ENCODE measurements around the gene YTHDF1. TPM values are rescaled to one million over a fixed set of nuclear protein-coding genes. Genes with fewer than 3 reads are reported as not detected.

YTHDF1 gene
- total and polyA plus RNA-seq, 2 donors (not counting 1 experiment from before 2014, with no cell fraction given), result 25.3 to 40.5 TPM

DNA sequence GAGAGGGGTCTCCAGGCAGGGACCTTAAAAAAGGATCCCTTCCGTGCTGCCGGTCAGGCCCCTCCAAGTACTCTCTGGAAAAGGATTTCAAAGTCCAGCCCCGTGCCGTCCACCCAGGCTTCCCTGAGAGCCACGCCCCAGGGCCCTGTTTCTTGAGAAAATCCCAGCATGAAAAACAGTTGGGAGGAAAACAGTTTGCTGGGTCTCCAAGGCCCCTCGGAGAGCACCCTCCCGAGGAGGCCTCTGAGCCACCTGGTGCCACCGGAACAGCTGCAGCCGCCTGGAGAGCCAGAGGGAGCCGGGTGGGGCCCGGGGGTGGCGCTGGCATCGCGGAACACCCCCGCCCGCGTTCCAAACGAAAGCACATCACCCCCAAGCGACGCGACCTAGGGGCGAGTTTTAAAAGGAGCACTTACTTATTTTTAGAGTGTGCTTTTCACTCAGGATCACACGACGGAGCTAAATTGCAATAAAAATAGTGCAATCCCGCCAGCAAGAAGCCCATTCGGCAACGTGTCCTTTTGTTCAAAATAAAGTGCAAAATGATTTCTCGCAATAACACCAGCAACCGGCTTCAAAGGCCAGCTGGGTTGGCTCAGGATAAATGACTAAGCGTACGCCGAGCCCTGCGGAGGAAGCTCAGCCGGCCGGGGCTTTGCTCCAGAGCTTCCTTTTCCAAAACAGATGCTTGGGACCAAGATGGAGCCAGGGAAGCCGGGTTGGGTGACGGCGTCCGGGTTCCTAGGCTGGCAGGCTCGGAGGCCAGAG lies 64.2 kb downstream of the YTHDF1 start:
- ATAC-seq (ENCODE audit: low read depth), result no peak
- no peaks in the 10 kb centered on the region for H3K4me1 Mint-ChIP-seq
- Histone ChIP-seq H3K9ac (ENCODE audit: low read length) (no peak overlapping the region), H2AFZ (ENCODE audit: insufficient read depth, low read depth, low read length, poor library complexity, severe bottlenecking) (no peak overlapping the region), H3K27ac (ENCODE audit: low read length in 2 of 2) (no peak overlapping the region), H3K4me1 (ENCODE audit: control insufficient read depth in 2 of 2, insufficient read depth in 2 of 2, low read length in 2 of 2) (peaks cover 0 to 3% of the 10 kb centered on the region in 2 donors), H3K4me3 (ENCODE audit: control extremely low read depth in 1 of 5, extremely low read depth in 1 of 5, insufficient read depth in 1 of 5, low read depth in 2 of 5, low read length in 4 of 5) (no peak overlapping the region), H4K20me1 (ENCODE audit: control insufficient read depth, insufficient read depth, low read length, poor library complexity, severe bottlenecking) (no peaks in the 10 kb centered on the region), H3K27me3 (replicated peaks in 1 of 4; ENCODE audit: control extremely low read depth in 1 of 4, control insufficient read depth in 3 of 4, insufficient read depth in 4 of 4, low read length in 3 of 4) (peaks cover 0 to 59% (median 8%) of the 10 kb centered on the region in 4 experiments), H3K36me3 (replicated peaks in 1 of 2; ENCODE audit: control extremely low read depth in 1 of 2, control insufficient read depth in 1 of 2, extremely low read depth in 1 of 2, insufficient read depth in 2 of 2, low read length in 1 of 2) (no peaks in the 10 kb centered on the region), H3K4me2 (replicated peaks; ENCODE audit: low read depth, low read length, poor library complexity, severe bottlenecking) (no peak overlapping the region), H3K9me3 (ENCODE audit: control extremely low read depth in 1 of 3, control insufficient read depth in 2 of 3, insufficient read depth in 1 of 3, low read length in 2 of 3) (peaks cover 0 to 24% (median 11%) of the 10 kb centered on the region in 3 donors), H3K79me2 (ENCODE audit: control insufficient read depth, insufficient read depth, low read length) (no peaks in the 10 kb centered on the region)
- CTCF ChIA-PET, result no interaction called here
- TF ChIP-seq, protein P1, sequence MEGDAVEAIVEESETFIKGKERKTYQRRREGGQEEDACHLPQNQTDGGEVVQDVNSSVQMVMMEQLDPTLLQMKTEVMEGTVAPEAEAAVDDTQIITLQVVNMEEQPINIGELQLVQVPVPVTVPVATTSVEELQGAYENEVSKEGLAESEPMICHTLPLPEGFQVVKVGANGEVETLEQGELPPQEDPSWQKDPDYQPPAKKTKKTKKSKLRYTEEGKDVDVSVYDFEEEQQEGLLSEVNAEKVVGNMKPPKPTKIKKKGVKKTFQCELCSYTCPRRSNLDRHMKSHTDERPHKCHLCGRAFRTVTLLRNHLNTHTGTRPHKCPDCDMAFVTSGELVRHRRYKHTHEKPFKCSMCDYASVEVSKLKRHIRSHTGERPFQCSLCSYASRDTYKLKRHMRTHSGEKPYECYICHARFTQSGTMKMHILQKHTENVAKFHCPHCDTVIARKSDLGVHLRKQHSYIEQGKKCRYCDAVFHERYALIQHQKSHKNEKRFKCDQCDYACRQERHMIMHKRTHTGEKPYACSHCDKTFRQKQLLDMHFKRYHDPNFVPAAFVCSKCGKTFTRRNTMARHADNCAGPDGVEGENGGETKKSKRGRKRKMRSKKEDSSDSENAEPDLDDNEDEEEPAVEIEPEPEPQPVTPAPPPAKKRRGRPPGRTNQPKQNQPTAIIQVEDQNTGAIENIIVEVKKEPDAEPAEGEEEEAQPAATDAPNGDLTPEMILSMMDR (IDR thresholded peaks at IDR 0.05), result no peak
- no peak for TF ChIP-seq EZH2 (IDR thresholded peaks at IDR 0.05; ENCODE audit: borderline replicate concordance, insufficient read depth, low read depth, low read length, poor library complexity, severe bottlenecking)
- no peak overlapping the region for H3K27ac Mint-ChIP-seq
- POLR2A ChIA-PET, result no interaction called here
- DNase-seq, result no peak
- intact Hi-C loops (cut with micrococcal nuclease), result no loop called here
- no peak overlapping the region for H3K4me3 Mint-ChIP-seq
- H3K27me3 Mint-ChIP-seq, result peaks cover 37% of the 10 kb centered on the region
- 53% methylated on average over 37 of the region's 40 CpGs for WGBS (ENCODE audit: insufficient coverage)
- H3K9me3 Mint-ChIP-seq (ENCODE audit: insufficient read depth), result peaks cover 8% of the 10 kb centered on the region

DNA sequence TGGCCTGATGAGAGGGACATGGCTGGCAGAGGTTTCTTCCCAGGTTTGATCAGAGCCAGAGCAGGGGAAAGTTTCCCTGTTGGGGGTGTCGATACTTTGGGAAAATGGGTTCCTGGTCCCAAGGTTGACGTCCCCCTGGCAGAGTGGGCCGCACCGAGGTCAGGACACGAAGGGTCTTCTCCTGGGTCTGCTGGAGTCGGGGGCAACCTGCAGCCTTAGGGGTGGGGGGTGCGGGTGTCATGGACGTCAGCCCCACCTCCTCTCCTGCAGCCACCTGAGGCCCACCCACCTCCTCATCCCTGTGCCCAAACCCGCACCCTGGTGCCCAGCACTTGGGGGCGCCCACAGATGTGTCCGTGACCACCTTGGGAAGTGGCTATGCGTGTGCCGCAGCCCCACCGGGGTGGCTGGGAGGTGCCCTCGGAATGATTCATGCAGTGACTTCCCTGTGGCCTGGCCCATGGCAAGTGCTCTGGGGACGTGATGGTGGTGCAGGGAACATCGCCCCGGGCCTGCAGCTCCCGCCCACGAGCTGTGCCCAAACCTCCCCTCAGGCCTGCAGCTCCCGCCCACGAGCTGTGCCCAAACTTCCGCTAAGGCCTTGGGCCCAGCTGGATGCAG lies 64.9 kb downstream of the YTHDF1 start:
- ChIA-PET CTCF (no interaction called here), POLR2A (no interaction called here)
- peaks cover 8% of the 10 kb centered on the region for H3K9me3 Mint-ChIP-seq (ENCODE audit: insufficient read depth)
- H3K27ac Mint-ChIP-seq, result no peak overlapping the region
- no peaks in the 10 kb centered on the region for H4K20me1 ChIP-seq (ENCODE audit: control insufficient read depth, insufficient read depth, low read length, poor library complexity, severe bottlenecking)
- WGBS (ENCODE audit: insufficient coverage), result 76% methylated on average over 19 of the region's 23 CpGs
- no peak for TF ChIP-seq EZH2 (IDR thresholded peaks at IDR 0.05; ENCODE audit: borderline replicate concordance, insufficient read depth, low read depth, low read length, poor library complexity, severe bottlenecking)
- TF ChIP-seq, protein P1 (IDR thresholded peaks at IDR 0.05), result no peak
- intact Hi-C loops (cut with micrococcal nuclease), result no loop called here
- no peak overlapping the region for H3K27ac ChIP-seq (ENCODE audit: low read length in 2 of 2)
- H3K4me1 Mint-ChIP-seq, result no peaks in the 10 kb centered on the region
- ATAC-seq (ENCODE audit: low read depth) (no peak), DNase-seq (no peak)
- H3K27me3 Mint-ChIP-seq, result peaks cover 38% of the 10 kb centered on the region
- no peaks in the 10 kb centered on the region for H3K79me2 ChIP-seq (ENCODE audit: control insufficient read depth, insufficient read depth, low read length)
- H3K9me3 ChIP-seq (ENCODE audit: control extremely low read depth in 1 of 3, control insufficient read depth in 2 of 3, insufficient read depth in 1 of 3, low read length in 2 of 3), result peaks cover 0 to 24% (median 11%) of the 10 kb centered on the region in 3 donors
- no peaks in the 10 kb centered on the region for H3K36me3 ChIP-seq (replicated peaks in 1 of 2; ENCODE audit: control extremely low read depth in 1 of 2, control insufficient read depth in 1 of 2, extremely low read depth in 1 of 2, insufficient read depth in 2 of 2, low read length in 1 of 2)
- no peak overlapping the region for H3K4me3 Mint-ChIP-seq
- no peak overlapping the region for H3K9ac ChIP-seq (ENCODE audit: low read length)
- H3K4me3 ChIP-seq (ENCODE audit: control extremely low read depth in 1 of 5, extremely low read depth in 1 of 5, insufficient read depth in 1 of 5, low read depth in 2 of 5, low read length in 4 of 5), result no peak overlapping the region
- no peak overlapping the region for H3K4me2 ChIP-seq (replicated peaks; ENCODE audit: low read depth, low read length, poor library complexity, severe bottlenecking)
- no peak overlapping the region for H2AFZ ChIP-seq (ENCODE audit: insufficient read depth, low read depth, low read length, poor library complexity, severe bottlenecking)
- H3K4me1 ChIP-seq (ENCODE audit: control insufficient read depth in 2 of 2, insufficient read depth in 2 of 2, low read length in 2 of 2), result peaks cover 0 to 3% of the 10 kb centered on the region in 2 donors
- peaks cover 0 to 59% (median 8%) of the 10 kb centered on the region in 4 experiments for H3K27me3 ChIP-seq (replicated peaks in 1 of 4; ENCODE audit: control extremely low read depth in 1 of 4, control insufficient read depth in 3 of 4, insufficient read depth in 4 of 4, low read length in 3 of 4)
